Stromal cell of bone marrow (primary cell): Measurements from ENCODE around the gene CCBE1.

Experiments used
- DNase-seq: peaks from one replicate; pipeline ENCODE4 v3.0.0-alpha.2; 2012; ENCODE audit warnings: low read depth

CCBE1 gene

DNA sequence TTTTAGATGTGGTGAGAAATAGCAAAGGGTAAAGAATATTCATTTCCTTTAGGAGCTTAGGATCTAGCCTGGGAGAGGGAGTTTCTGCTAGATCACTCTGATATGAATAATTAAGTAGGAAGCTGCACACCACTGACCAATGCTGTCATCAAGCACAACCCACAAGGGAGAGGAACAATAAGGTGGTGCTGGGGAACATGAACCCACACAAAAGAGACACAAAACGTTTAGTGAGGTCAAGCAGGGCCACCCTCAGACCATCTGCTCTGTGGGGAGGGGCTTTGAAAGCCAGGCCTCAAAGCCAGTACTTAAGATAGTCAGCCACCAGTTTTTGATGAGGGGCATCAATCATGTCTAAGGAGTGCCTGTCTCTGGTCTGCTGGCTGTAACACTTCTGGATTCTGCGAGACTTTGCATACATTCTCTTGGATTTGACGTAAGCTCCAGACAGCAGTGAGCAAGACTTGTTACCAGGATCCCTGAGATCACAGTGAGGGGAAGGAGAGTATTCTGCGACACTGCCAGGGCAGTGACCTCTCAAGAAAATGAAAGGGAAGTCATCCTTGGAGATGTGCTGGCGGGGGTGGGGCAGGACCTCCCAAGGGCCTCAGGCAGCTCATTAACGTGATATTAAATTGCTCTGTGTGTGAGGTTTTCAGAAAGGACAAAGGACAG, 127.0 kb downstream of the CCBE1 start:
- DNase-seq = no peak

DNA sequence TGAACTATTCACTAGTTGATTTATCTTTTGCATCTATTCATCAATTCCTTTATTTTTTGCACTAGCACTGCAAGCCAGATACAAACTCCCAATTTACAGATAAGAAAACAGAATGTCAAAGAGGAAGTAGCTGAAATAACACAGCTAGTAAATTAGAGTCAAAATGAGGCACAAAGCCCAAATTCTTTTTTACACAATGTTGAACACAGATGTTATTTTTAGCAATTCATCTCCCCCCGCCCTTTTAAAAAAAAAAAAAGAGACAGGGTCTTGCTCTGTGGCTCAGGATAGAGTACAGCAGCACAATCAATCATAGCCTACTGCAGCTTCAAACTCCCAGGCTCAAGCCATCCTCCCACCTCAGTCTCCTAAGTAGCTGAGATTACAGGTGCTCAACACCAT, 127.8 kb downstream of the CCBE1 start:
- no peak for DNase-seq

DNA sequence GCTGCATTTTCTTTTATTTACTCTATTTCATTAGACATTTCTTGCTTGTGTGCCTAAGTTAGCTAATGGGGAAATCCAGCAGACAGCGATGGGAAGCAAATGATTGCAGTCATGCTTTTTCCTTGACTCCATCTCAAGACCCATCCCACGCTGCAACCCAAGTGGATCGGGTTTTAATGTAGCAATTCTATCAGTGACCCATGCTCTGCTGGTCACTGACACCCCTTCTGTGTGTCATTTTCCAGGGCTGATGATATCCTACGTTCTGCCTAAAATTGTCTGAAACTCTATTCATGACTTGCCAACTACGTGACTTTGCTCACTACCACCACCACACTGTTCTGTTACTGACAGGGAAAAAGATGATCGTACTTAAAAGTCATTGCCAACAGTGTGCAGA, 129.8 kb downstream of the CCBE1 start:
- no peak for DNase-seq

DNA sequence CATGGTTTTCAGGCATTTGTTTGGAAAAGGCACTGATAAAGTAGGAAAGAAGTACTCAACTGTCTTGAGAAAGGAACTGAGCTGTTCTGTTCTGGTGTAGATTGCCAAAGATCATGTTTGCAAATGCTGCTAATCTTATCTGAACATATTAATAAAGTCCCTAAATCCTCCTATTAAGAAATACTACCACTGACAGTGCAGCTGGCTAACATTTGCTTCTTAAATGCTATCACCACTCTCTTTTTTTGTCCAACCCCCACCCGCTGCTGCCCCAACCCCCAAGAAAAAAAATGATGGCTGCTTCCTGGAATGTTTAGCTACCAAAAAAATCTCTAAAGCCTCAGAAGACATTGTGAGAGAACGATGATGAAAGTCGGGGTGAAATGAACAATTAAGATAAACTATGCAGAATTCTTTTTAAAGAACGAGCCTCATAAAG, 130.7 kb downstream of the CCBE1 start:
- DNase-seq = no peak

DNA sequence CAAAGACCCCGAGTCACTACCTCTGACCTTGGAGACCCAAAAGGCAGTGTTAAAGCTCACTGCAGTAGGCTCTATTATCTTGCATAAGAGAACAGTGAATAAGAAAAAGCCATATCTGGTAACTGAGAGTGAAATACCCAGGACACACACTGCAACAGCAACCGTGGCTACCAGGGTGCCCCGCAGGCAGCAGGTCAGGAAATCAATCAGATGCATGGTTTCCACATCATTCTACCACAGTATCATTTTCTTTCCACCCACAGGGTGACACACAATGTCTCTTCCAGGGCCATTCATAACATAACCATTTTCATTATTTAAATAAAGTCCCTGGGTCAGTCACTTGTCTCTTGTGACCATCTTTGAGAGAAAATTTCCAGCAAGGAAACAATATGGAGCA, 131.3 kb downstream of the CCBE1 start:
- DNase-seq = no peak

DNA sequence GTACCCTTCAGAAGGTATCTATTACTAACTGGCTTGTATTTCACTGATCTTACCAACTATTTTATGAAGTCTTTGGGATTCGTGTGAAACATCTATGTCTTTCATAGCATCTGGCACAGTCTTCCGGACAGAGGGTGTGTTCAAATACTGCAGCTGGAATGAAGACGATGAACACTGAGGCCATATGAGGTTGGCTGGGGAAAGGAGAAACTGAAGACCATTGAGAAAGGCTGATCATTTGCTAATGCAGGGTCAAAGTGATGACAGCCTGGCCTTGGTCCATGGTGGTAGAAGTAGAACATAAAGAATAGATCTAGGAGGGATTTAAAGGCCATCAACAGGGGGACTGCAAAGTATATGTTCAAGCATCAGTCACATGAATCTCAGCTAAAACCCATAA, 132.7 kb downstream of the CCBE1 start:
- DNase-seq = no peak

DNA sequence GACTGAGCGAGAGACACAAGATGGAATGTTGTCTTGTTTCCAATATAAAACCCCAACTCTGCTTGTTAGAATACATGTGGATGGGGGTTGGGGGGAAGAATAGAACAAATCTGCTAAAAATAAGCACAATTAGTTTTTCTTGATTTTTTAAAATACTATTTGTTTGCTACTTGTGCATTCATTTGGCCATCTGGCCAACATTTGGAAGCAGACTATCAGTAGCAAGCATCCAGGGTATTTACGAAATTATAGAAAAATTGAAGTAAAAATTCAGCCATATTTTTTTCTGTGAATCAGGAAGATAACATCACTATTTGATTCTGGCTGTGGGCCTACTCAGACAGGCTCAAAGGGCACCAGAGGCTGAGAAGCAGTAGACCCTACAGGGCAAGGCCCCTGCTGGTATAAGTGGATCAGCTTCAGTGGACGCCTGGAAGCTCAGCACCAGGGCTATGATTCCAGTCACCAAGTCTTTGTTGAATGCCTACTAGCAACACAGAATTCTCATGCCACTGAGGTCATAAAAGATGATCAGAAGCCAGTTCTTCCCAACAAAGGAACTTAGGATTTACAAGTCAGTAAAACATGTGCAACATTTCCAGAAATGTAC, 133.9 kb downstream of the CCBE1 start:
- DNase-seq = no peak

DNA sequence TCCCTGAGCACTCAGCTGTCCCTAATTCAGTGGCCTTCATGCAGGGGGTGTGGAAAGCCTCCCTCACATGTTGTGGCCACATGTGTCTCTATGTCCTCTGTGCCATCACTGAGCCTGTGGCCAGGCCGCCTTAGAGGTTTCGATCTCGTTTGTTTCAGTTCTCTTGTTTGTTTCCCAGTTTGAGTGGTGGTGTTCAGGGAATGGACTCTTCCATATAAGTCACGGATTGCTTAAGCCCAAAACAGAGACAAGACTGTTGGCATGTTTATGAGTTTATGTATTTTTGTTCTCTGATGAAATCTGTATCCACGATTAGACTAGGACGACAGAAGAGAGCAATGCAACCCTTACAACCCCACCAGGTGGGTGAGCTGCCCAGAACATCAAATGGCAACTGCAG, 134.5 kb downstream of the CCBE1 start:
- no peak for DNase-seq

DNA sequence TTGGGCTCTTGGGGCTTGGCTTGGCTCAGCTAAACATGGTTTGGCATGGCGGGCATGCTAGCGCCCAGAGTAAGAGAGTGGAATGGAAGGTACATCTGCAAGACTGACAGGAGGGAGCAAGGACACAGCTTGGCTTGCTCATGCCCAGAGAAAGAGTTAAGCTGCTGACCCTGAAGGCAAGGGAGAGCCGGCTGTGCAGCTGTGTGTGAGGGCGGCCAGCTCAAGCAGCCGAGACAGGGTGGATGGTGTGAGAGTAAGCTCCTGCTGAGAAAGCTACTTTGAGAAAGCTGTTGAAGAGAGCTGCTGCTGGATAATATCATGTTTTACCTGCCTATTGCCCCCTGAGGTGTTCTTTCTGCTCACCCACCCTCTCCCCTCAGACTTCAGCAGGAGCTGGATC, 135.6 kb downstream of the CCBE1 start:
- DNase-seq = no peak

DNA sequence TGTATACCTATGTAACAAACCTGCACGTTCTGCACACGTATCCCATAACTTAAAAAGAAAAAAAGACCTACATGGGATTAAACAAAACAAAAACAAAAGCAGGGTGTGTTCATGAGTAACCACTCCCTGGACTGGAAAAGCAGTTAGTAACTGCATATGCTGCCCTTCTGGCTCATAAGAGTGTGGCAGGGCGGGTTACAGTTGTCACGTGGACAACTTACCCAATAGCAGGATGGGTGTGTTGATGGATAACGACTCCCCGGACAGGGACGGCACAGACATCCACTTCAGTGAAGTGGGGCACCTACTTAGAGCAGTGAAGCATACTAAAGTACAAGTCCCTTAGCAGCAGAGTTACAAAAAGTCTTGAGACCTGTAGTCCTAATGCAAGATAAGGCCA, 136.7 kb downstream of the CCBE1 start:
- DNase-seq = no peak

DNA sequence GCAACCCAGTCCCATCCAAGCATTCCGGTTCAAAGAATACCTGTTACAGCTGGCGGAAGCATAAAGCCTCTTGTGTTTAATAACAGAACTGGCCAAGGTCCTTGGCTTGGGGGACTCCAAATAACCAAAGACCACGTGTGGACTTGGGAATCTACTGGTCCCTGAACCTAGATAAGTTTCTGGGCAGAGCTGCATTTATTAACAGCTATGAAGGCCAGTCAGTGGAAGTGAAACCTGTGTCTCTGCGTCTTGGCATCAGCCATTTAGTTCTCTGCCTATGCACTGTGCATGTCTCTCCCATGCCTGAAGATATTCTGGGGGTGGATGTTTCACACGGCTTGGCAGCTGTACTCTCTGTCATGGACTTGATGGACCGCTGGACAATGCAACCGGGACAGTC, 137.7 kb downstream of the CCBE1 start:
- DNase-seq = no peak

DNA sequence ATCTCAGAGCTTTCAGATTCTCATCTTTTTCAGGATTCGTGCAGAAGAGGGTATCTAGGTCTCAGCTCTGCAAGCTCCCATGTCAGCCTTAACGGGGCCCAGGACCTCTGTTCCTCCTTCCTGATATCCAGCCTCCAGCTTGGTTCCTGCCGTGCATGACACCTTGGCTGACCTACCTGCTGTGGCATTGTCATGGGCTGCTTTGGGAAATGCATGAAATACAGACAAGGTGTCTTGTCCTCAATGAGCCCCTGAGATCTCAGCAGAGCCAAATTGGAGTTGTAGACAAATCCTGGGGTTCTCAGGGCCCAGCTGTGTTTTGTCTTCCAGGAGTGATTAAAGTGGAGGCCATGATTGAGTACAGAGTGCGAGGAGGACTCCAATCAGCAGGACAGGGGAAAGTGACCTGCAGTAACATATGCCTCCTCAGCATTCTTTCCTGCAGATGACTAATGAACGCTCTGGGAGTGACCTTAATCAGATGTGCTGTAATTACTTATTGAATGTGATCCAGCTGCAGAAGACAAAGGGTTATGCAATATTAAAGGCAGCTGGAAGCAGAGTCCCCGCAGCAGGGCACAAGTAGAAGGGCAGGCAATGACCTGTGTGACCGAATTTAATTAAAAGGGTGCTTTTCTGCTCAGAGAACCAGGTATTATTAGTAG, 141.1 kb downstream of the CCBE1 start:
- DNase-seq = no peak

DNA sequence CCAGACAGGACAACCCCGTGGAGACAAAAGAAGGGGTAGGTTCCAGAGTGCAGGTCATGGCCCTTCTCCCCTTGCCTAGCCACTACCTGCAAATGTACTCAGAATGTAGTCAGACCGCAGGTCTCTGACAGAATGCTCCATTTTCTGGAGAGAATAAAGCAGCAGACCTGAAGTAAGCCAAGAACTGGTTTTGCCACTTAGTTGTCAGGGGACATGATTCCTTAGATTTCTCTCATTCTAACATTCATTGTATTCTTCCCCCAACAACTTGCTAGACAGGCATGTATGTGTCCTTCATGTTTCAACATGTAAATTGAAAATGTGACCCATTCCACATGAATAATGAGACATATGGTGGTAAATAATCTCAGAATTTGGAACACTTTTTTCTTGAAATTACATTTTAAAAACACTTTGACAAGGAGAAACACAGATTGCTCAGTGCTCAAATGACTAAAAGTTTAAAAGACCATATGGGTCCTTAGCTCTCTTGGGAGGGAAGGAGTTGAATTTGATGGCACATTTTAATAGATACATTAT, 142.4 kb downstream of the CCBE1 start:
- no peak for DNase-seq

DNA sequence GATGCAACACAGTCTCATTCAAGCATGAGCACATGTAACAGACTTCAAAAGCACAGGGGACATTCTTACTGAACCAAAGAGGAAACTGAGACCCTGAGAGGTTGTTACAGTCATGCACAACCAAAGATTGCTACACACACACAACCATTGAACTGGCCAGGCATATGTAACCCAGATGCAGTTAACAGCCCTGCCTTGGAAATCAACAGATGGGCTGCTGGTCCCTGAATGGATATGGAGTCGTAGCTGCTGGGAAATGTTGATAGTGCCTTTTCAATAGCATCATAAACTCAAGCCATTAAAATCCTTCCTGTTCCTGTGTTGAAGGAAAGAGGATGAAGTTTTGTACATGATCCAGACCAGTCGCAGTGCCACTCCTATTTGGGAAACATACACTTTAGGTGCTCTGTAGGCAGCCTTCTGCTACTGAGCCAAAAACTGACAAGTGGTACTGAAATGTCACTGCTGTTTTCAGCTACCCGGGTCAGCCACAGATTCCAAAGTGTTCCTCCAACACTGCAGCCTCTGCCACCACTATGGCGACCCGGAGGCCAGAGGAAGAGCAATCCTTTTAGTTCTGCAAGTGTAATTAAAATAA, 143.9 kb downstream of the CCBE1 start:
- no peak for DNase-seq

DNA sequence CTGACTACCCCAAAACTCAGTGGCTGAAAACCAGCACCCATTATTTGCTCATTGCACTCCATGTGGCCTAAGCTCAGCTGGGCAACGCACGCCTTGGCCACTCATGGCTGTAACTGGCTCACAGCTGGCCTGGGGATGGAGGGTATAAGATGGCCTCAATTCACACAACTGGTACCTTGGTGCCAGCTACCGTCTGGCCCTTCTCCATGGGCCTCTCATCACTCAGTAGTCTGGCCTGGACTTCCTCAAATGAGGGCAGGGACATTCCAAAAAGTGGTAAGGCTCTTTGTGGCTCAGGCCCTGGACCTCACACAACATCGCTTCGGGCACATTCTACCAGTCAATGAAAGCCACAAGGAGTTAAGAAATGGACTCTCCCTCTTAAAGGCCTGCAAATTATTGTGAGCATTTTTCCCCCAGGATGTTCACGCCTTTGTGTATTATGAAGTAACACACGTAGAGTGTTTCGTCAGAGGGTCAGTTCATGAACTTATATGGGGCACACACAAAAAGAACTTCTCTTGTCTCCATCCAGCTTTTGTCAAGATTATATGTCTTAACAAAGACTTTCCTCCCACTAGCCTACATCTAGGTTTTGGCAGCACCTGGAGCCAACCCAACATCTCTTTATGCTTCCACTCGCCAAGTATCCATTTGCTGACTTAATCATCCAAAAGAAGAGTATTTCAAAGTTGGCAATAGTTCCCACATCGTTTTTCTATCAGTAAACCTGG, 145.2 kb downstream of the CCBE1 start:
- DNase-seq = no peak

DNA sequence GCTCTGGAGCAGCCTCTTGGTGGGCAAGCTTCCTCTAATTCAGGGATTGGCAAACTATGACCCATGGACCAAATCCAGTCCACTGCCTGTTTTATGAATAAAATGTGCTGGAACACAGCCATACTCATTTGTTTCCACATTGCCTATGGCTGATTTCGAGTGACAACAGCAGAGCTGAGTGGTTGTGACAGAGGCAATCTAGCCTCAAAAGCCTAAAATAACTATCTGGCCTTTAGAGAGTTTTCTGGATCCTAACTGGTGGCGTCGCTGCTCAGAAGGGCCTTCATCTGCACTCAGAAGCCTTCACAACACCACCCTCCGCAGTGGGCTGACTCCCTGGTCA, 147.1 kb downstream of the CCBE1 start:
- DNase-seq = no peak

DNA sequence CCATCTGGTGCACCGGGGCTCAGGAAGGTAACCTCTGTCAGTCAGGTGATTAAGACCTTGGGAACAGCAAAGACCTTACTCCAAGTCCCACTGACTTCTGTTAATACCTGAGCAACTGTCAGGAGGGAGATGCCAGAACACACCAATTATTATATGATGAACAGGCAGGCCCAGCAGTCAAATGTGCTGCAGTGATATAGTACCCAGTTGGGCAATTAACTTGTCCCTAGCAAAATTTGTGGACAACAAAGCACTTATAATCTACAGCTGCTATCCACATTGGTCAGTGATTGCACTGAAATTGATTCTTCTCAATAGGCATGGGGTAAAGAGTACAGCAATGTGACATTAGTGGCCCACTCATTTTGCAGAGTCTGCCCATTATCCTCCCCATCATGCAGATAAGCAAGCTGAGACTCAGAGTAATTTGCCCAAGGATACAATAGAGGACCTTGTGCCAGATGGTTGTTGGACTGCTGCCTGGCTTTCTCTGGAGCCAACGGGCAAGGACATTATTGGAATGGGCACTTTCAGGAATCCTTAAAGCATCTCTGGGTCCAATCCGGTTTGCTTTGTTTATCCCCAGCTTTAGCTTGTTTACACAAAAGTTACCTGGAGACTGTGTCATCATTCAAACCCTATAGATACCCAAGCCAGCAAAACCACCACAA, 147.6 kb downstream of the CCBE1 start:
- no peak for DNase-seq

DNA sequence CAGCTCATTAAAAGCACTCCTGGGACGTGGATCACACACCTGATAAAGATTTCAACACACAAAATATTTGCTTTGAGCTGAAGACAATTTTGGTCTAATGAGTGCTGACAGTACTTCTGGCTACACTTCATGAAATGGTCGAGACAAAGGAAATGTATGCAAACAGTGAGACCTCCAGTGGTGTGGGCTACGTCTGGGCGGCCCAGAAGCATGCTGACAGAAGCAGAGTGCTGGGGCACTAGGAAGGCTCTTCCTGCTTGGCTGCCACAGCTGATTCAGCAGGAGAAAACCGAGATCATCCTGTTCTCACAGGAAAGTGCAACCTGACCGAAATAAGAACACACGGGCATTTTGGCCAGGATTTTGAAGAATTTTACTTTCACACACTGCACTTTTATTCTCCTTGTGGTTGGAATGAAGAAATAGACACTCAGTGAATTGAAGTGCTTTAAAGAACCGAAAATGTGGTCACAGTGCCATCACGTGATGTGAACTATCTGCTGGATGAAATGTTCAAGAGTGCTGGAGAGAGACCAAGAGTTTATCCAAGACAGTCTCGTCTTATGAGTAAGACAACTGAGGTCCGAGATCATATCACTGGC, 149.5 kb downstream of the CCBE1 start:
- DNase-seq = peak; percentile 75

DNA sequence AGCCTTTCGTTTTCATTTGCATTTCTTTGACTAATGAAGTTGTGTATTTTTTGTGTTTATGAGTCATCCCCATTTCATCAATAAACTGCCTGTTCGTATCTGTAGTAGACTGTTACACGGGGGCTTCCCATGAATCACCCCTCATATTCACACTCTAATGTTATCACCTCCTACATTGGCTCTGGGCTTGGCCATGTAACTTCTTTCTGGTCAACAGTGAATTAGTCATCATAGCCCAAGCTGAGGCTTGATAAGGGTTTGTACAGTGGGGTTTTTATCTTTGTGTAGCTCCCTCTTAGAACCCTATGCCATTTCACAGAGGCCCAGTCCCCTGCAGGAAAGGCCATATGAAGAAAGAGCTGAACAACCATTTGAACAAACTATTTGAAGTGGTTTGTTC, 151.0 kb downstream of the CCBE1 start:
- DNase-seq = no peak

DNA sequence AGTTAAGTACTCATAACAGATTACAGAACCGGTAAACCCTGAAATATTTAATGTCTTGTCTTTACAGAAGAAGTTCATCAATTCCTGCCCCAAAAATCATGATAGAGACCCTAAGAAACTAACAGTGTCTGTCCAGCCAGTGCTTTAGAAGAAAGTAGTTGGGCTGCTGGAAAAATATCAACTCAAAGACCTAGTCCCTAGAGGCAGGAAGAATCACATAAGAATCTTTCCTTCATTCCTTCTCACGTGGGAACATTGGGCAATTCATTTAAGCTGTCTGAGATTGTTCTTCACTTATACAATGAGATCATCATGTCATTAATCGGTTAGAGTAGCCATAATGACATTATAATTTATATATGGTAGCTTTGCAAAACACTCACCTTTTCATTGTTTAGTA, 156.4 kb downstream of the CCBE1 start:
- DNase-seq = peak; percentile 55

DNA sequence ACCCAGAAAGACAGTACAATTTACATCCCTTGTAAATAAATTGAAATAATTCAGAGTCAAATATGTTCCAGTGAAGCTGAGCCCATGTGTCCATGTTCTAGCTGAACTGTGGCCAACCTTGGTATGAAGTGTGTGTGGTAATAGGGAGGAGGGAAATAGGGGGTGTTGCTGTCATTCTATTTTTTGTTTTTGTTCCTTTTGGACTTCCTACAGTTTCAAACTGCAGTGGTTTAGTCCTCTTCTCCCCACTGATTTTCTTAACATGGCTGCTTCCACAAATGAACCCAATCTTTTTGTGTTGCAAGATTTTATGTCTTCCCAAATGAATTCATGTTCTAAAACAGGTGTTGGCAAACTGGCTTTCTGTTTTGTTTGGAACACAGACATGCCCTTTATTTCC, 156.9 kb downstream of the CCBE1 start:
- DNase-seq = no peak
